Measurements from ENCODE around the gene ACTC1.

The ACTC1 gene

DNA sequence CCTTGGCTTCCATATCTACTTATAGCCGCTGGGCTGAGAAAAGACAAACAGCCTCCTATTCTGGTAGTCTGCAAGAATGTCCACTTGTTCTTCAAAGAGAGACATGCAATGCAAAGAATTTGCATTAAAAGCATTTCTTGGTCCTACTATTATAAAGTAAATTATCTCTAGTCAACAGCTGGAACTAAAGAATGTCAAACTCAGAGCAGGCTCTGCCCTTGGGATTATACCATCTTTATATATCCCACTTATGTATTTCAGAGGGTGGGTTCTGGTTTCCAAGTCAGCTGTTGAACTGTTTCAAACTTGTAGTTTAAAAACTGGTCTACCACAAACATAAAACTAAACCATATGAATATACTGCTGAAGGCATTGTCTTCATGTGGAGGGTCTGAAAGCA is 7.0 kb upstream of the ACTC1 start:
- TF ChIP-seq, protein P1, sequence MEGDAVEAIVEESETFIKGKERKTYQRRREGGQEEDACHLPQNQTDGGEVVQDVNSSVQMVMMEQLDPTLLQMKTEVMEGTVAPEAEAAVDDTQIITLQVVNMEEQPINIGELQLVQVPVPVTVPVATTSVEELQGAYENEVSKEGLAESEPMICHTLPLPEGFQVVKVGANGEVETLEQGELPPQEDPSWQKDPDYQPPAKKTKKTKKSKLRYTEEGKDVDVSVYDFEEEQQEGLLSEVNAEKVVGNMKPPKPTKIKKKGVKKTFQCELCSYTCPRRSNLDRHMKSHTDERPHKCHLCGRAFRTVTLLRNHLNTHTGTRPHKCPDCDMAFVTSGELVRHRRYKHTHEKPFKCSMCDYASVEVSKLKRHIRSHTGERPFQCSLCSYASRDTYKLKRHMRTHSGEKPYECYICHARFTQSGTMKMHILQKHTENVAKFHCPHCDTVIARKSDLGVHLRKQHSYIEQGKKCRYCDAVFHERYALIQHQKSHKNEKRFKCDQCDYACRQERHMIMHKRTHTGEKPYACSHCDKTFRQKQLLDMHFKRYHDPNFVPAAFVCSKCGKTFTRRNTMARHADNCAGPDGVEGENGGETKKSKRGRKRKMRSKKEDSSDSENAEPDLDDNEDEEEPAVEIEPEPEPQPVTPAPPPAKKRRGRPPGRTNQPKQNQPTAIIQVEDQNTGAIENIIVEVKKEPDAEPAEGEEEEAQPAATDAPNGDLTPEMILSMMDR (IDR thresholded peaks at IDR 0.05) = no peak
- Histone ChIP-seq H3K9ac (no peak overlapping the region), H3K27ac (no peak overlapping the region)

DNA sequence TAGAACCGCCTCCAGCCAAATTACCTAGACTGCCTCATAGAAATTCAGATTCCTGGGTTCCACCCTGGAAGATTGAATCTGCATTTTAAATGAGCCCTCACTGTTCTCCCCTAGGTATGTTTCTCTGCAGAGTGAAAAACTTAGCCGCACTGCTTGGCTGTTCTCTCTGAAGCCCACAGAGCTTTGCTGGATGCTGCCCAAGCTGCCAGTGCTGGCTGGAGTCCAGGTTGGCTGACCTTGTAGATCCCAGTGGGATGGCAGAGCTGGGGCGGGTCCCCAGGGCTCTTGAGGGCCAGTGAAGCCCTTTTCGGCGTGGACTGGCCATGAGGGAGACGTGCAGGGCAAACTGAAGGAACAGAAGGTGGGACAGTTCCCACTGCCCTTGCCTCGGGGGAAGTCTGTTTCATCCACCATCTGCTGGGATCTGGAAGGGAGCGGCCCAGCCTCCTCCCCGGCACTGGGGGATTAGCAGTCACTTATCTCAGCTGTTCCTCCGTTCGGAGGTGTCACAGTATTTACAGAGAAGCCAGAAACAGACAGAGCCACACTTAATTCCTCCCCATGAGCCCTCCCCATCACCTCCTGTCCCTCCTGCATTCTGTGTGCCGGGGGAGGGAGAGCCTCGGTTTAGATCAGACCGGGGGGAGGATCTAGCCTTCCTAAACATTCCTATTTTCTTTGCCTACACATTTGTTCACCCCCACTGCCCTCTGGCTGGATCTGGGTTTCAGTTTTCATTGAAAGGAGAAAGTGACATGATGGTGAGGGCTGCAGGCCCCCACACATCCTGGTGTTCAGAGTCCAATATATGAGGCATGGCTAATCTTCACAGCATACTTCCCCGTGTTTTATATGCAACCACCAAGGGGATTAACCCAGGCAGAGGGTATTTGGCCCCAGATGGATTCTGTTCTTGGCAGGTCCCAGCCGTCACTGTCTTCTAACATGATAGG is 4.1 kb upstream of the ACTC1 start:
- peaks cover 14% of the 10 kb centered on the region for H3K4me1 ChIP-seq
- H3K4me3 ChIP-seq (ENCODE audit: low read depth, low read length) = no peak overlapping the region
- TF ChIP-seq, protein P1 (IDR thresholded peaks at IDR 0.05) = no peak
- peak overlapping the region; percentile 49 for H3K27ac ChIP-seq
- no peaks in the 10 kb centered on the region for H3K9me3 ChIP-seq (ENCODE audit: control insufficient read depth, low read length)
- no peaks in the 10 kb centered on the region for H3K27me3 ChIP-seq (ENCODE audit: control insufficient read depth, insufficient read depth, low read length)
- no peak overlapping the region for H3K9ac ChIP-seq
- no peaks in the 10 kb centered on the region for H3K36me3 ChIP-seq (ENCODE audit: control insufficient read depth, insufficient read depth, low read length)
- H2AFZ ChIP-seq = peak overlapping the region; percentile 78
- no peak overlapping the region for H3K4me2 ChIP-seq (ENCODE audit: low read length)
- no peaks in the 10 kb centered on the region for H3K79me2 ChIP-seq

More for the DNA sequence above, 7.0 kb upstream of the ACTC1 start:
- H2AFZ ChIP-seq = no peak overlapping the region
- no peak overlapping the region for H3K4me2 ChIP-seq (ENCODE audit: low read length)
- H3K36me3 ChIP-seq (ENCODE audit: control insufficient read depth, insufficient read depth, low read length) = no peaks in the 10 kb centered on the region
- H3K4me1 ChIP-seq = peaks cover 17% of the 10 kb centered on the region
- no peaks in the 10 kb centered on the region for H3K27me3 ChIP-seq (ENCODE audit: control insufficient read depth, insufficient read depth, low read length)
- H3K79me2 ChIP-seq = no peaks in the 10 kb centered on the region
- no peak overlapping the region for H3K4me3 ChIP-seq (ENCODE audit: low read depth, low read length)
- no peaks in the 10 kb centered on the region for H3K9me3 ChIP-seq (ENCODE audit: control insufficient read depth, low read length)

DNA sequence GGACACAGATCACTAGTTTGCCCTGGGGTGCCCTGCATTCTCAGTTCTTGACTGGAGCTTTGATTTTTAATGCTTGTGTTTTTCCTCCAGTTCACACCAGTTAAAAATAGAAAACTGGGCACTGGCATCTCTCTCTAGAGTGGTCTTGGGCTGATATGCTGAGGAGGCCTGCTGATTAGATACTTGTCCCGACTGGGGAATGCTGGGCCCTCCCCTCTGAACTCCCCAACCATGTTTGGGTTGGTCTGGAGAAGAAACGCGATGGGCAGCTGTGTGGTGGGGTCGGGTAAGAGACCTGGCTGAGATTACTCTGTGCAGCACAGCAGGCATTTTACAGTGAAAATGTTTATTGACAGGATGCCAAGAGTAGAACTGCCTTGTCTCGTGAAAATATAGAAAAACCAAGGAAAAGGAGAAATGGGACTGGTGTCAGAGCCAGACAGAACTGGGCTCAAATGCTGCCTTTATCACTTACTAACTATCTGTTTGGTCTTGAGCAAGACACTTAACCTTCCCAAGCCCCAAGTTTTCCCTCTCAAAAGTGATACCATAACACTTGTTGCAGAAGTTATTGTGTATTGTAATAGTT is 1.6 kb upstream of the ACTC1 start:
- Histone ChIP-seq H3K27ac (no peak overlapping the region), H2AFZ (no peak overlapping the region), H3K4me3 (ENCODE audit: low read depth, low read length) (no peak overlapping the region), H3K4me2 (ENCODE audit: low read length) (no peak overlapping the region), H3K27me3 (ENCODE audit: control insufficient read depth, insufficient read depth, low read length) (no peaks in the 10 kb centered on the region), H3K9me3 (ENCODE audit: control insufficient read depth, low read length) (no peaks in the 10 kb centered on the region), H3K9ac (no peak overlapping the region), H3K36me3 (ENCODE audit: control insufficient read depth, insufficient read depth, low read length) (no peaks in the 10 kb centered on the region), H3K4me1 (peaks cover 20% of the 10 kb centered on the region), H3K79me2 (no peaks in the 10 kb centered on the region)
- TF ChIP-seq, protein P1 (IDR thresholded peaks at IDR 0.05) = no peak

DNA sequence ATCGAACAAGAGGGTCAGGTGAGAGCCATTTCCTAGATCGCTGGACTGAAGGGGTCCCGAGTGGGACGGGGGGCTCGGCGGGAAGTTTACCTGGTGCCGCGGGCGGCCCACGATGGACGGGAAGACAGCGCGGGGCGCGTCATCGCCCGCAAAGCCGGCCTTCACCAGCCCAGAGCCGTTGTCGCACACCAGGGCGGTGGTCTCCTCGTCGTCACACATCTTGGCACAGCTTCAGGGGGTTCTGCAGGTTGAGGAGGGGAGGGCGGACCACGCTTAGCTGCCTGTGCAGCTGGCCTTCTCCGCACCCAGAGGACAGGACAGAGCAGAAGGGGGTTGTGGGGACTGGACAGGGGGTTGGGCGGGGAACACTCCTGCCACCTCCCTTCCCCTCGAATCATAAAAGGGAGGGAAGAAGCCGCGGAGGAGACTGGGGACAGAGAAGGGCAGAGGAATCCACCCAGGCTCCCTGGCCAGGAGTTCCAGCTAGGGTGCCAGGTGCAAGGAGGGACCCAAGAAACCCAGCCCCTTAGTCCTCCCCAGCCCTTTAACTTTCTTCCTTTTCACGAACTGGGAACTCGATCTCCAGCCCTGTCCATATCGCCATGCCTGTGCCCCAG is 651 bp downstream of the ACTC1 start:
- no peak overlapping the region for H3K27ac ChIP-seq
- H3K9ac ChIP-seq = no peak overlapping the region
- H3K9me3 ChIP-seq (ENCODE audit: control insufficient read depth, low read length) = no peaks in the 10 kb centered on the region
- H2AFZ ChIP-seq = peak overlapping the region; percentile 56
- no peaks in the 10 kb centered on the region for H3K27me3 ChIP-seq (ENCODE audit: control insufficient read depth, insufficient read depth, low read length)
- peaks cover 18% of the 10 kb centered on the region for H3K4me1 ChIP-seq
- H3K4me3 ChIP-seq (ENCODE audit: low read depth, low read length) = no peak overlapping the region
- TF ChIP-seq, protein P1 (IDR thresholded peaks at IDR 0.05) = no peak
- no peaks in the 10 kb centered on the region for H3K36me3 ChIP-seq (ENCODE audit: control insufficient read depth, insufficient read depth, low read length)
- peak overlapping the region; percentile 53 for H3K4me2 ChIP-seq (ENCODE audit: low read length)
- no peaks in the 10 kb centered on the region for H3K79me2 ChIP-seq
